Bronchial epithelial cell (primary cell): ENCODE results near the gene ACVR2B. TPM values are rescaled to one million over a fixed set of nuclear protein-coding genes. Genes with fewer than 3 reads are reported as not detected.
A peak's percentile ranks its signal among the peaks of the same experiment; 100 is the strongest.

Source experiments
- DNase-seq: peaks from one replicate; pipeline ENCODE4 v3.0.0-alpha.2; 2010; ENCODE audit warnings: low read depth
- FAIRE-seq: peaks from 2 replicates; lab custom pipeline; 2011; peaks lifted over from hg19 to GRCh38; lab: Jason Lieb, UNC
- H3K27me3 ChIP-seq: 2 replicates; pipeline ENCODE4 v1.5.1; 2011; ENCODE audit warnings: low read length; ENCODE audit not compliant: control insufficient read depth, insufficient read depth
- H3K36me3 ChIP-seq: 2 replicates; pipeline ENCODE4 v1.5.1; 2011; ENCODE audit warnings: low read length; ENCODE audit not compliant: control insufficient read depth, insufficient read depth
- H3K4me3 ChIP-seq: 2 replicates; pipeline ENCODE4 v1.5.1; 2011; ENCODE audit warnings: mild to moderate bottlenecking, low read depth, low read length, control low read depth
- CTCF ChIP-seq: IDR thresholded peaks from 2 replicates; pipeline ENCODE4 v1.5.1; 2011; ENCODE audit warnings: mild to moderate bottlenecking, moderate library complexity, low read length, control low read depth, inconsistent platforms; ENCODE audit not compliant: insufficient read depth, severe bottlenecking
- total RNA-seq: library from RNA; depleted of rRNA; stranded (reverse); fragments of >200 nt; gene quantifications from 2 replicates; pipeline ENCODE4 v1.2.1, GENCODE V29; 2014

Gene ACVR2B
- total RNA-seq, 1 donor from 2014 or later = 4.5 TPM

- H3K4me3 ChIP-seq = peak overlapping the region; percentile 83
- DNase-seq (peak; percentile 18), FAIRE-seq (no peak)
- no peak for TF ChIP-seq CTCF
- no peaks in the 10 kb centered on the region for H3K27me3 ChIP-seq
- peaks cover 2% of the 10 kb centered on the region for H3K36me3 ChIP-seq
These were observed 43.3 kb downstream of the ACVR2B start for GRCh38 chr3:38497031-38497430.

- DNase-seq = no peak
- no peak for FAIRE-seq
- H3K36me3 ChIP-seq = peaks cover 2% of the 10 kb centered on the region
These were observed 47.2 kb downstream of the ACVR2B start for GRCh38 chr3:38500688-38501417.

GRCh38 chr3:38507120-38507519 is 53.4 kb downstream of the ACVR2B start:
- no peaks in the 10 kb centered on the region for H3K27me3 ChIP-seq
- no peak for FAIRE-seq
- H3K4me3 ChIP-seq = no peak overlapping the region
- no peak for DNase-seq
- TF ChIP-seq CTCF = no peak
- peaks cover 2% of the 10 kb centered on the region for H3K36me3 ChIP-seq

More at GRCh38 chr3:38500688-38501417, 47.2 kb downstream of the ACVR2B start:
- no peak for TF ChIP-seq CTCF
- no peak overlapping the region for H3K4me3 ChIP-seq
- H3K27me3 ChIP-seq = no peaks in the 10 kb centered on the region

- peak; percentile 37 for DNase-seq
- FAIRE-seq = no peak
- Histone ChIP-seq H3K27me3 (no peaks in the 10 kb centered on the region), H3K4me3 (no peak overlapping the region), H3K36me3 (peaks cover 3% of the 10 kb centered on the region)
- no peak for TF ChIP-seq CTCF
These were observed 56.0 kb downstream of the ACVR2B start for GRCh38 chr3:38509732-38510131.

GRCh38 chr3:38510631-38511030 is 56.9 kb downstream of the ACVR2B start:
- Histone ChIP-seq H3K4me3 (no peak overlapping the region), H3K27me3 (no peaks in the 10 kb centered on the region), H3K36me3 (peaks cover 3% of the 10 kb centered on the region)
- FAIRE-seq (no peak), DNase-seq (peak; percentile 64)
- TF ChIP-seq CTCF = no peak

DNA sequence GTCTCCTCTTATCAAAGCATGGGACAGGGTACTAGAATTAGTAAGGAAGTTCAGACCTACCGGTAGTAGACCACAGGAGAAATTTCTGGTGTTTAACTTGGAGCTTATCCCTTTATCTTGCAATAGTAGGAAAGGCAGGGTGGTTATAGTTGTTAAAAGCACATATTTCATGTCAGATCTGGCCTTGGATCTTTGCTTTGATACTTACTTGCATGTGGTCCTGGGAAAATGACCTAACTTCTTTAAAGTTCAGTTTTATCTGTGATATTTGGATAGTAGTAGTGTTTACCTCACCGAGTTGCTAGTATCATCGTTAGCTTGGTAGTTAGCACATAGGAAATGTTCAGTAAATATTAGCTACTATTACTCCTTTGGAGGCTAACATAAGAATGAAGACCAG is 57.9 kb downstream of the ACVR2B start:
- FAIRE-seq = no peak
- peaks cover 3% of the 10 kb centered on the region for H3K36me3 ChIP-seq

More for the DNA sequence above, 57.9 kb downstream of the ACVR2B start:
- no peak for DNase-seq
- TF ChIP-seq CTCF = no peak
- Histone ChIP-seq H3K4me3 (no peak overlapping the region), H3K27me3 (no peaks in the 10 kb centered on the region)
